Vagina (tissue), 2 donors: ENCODE data around the gene NOC3L.

Experiments used
- POLR2A ChIP-seq, 2 donors: fragments of 450-650 bp; IDR thresholded peaks; one replicate each; pipeline ENCODE4 v1.6.1; 2017; ENCODE audit warnings: antibody characterized with exemption in 2 of 2, mild to moderate bottlenecking in 2 of 2, moderate library complexity in 2 of 2
- POLR2AphosphoS5 ChIP-seq, 2 donors: sonication (generic); formaldehyde crosslinking; IDR thresholded peaks; one replicate each; pipeline ENCODE4 v1.9.0; 2017; ENCODE audit warnings: antibody characterized with exemption in 2 of 2, mild to moderate bottlenecking in 2 of 2, low read depth in 1 of 2; ENCODE audit not compliant: insufficient read depth in 1 of 2
- TF ChIP-seq, protein P1 (sequence below), 3 experiments: fragments of 450-650 bp in 2 of 3; fragments of 200-600 bp in 1 of 3; sonication (generic) in 1 of 3; IDR thresholded peaks; one replicate each; pipeline ENCODE4 v1.5.1; 2017 to 2019; ENCODE audit warnings: antibody characterized with exemption in 3 of 3, mild to moderate bottlenecking in 2 of 3, moderate library complexity in 2 of 3

DNA sequence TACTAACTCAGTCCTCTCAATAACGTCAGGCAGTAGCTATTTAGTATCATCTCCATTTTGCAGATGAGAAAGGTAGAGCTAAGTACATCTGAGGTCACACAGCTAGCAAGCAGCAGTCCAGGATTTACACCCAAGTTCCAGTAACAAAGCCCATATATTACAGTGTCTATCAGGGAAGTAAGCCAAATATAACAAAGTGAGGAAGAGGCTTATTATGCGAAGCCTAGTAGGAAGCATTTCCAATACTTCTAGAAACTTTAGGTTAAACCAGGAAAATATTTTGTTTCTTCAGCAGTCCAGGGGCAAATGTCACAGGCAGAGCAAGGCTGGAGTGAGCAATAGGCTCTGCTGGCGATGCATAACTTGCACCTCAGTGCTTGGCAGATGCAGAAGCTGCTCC is 53.9 kb downstream of the NOC3L start:
- TF ChIP-seq POLR2A (IDR thresholded peaks at IDR 0.05) = no peak
- TF ChIP-seq, protein P1, sequence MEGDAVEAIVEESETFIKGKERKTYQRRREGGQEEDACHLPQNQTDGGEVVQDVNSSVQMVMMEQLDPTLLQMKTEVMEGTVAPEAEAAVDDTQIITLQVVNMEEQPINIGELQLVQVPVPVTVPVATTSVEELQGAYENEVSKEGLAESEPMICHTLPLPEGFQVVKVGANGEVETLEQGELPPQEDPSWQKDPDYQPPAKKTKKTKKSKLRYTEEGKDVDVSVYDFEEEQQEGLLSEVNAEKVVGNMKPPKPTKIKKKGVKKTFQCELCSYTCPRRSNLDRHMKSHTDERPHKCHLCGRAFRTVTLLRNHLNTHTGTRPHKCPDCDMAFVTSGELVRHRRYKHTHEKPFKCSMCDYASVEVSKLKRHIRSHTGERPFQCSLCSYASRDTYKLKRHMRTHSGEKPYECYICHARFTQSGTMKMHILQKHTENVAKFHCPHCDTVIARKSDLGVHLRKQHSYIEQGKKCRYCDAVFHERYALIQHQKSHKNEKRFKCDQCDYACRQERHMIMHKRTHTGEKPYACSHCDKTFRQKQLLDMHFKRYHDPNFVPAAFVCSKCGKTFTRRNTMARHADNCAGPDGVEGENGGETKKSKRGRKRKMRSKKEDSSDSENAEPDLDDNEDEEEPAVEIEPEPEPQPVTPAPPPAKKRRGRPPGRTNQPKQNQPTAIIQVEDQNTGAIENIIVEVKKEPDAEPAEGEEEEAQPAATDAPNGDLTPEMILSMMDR (IDR thresholded peaks at IDR 0.05) = no peak
- TF ChIP-seq POLR2AphosphoS5 (IDR thresholded peaks at IDR 0.05; ENCODE audit: insufficient read depth in 1 of 2, low read depth in 1 of 2) = no peak
